ENCODE measurements around the gene MYH2.

GRCh38 chr17:10521949-10522348 is 27.5 kb downstream of the MYH2 start:
- TF ChIP-seq SUZ12 (IDR thresholded peaks at IDR 0.05) (no peak), FOXA1 (IDR thresholded peaks at IDR 0.05) (no peak), ELF4 (IDR thresholded peaks at IDR 0.05) (no peak), CTBP1 (IDR thresholded peaks at IDR 0.05; ENCODE audit: borderline replicate concordance) (no peak), ARNT (IDR thresholded peaks at IDR 0.05) (no peak)
